Endothelial cell of umbilical vein (primary cell): ENCODE results near the gene TMEM135. TPM values are rescaled to one million over a fixed set of nuclear protein-coding genes. Genes with fewer than 3 reads are reported as not detected.

Experiments used
- BruUV-seq: library from RNA; stranded (reverse); fragments of 400-500 nt; replicated peaks from 2 replicates; lab custom pipeline; 2021; lab: Mats Ljungman, UMichigan
- CTCF ChIA-PET: fragments of 300-600, 350-600 bp; sonication (Branson Sonifier 250); formaldehyde crosslinking; loops from one replicate; lab custom pipeline; 2021; ENCODE audit warnings: antibody characterized with exemption, inconsistent platforms; lab: Charles Lee
- POLR2A ChIA-PET: fragments of 300-600, 350-600 bp; sonication (Branson Sonifier 250); formaldehyde crosslinking; loops from one replicate; lab custom pipeline; 2021; ENCODE audit warnings: antibody characterized with exemption, inconsistent platforms; lab: Charles Lee
- DNase-seq: peaks from one replicate; pipeline ENCODE4 v3.0.0-alpha.2; 2011; ENCODE audit warnings: low read depth, low spot score
- FAIRE-seq: peaks from 2 replicates; lab custom pipeline; 2011; peaks lifted over from hg19 to GRCh38; lab: Jason Lieb, UNC
- H2AFZ ChIP-seq: 2 replicates; pipeline ENCODE4 v1.6.0; 2012; ENCODE audit warnings: low read depth, low read length, control low read depth, inconsistent platforms
- H3K27ac ChIP-seq: 2 replicates; pipeline ENCODE4 v1.5.1; 2011; ENCODE audit warnings: low read depth, mild to moderate bottlenecking, control low read depth, low read length, moderate library complexity; ENCODE audit not compliant: insufficient read depth
- H3K27me3 ChIP-seq, 2 experiments: 2 replicates each; pipeline versions ENCODE4 v1.6.0 to v1.6.1; 2011; ENCODE audit warnings: low read length in 2 of 2, mixed read lengths in 1 of 2; ENCODE audit not compliant: control insufficient read depth in 2 of 2, insufficient read depth in 2 of 2
- H3K36me3 ChIP-seq, 2 experiments: 2 replicates in 1 of 2; 3 replicates in 1 of 2; pipeline ENCODE4 v1.5.1; 2011; ENCODE audit warnings: low read length in 2 of 2, mild to moderate bottlenecking in 1 of 2, moderate library complexity in 1 of 2; ENCODE audit not compliant: control insufficient read depth in 2 of 2, insufficient read depth in 2 of 2; ENCODE audit errors: extremely low read depth in 1 of 2
- H3K4me1 ChIP-seq: 3 replicates; pipeline ENCODE4 v1.5.1; 2011; ENCODE audit warnings: mild to moderate bottlenecking, low read length; ENCODE audit not compliant: control insufficient read depth, insufficient read depth; ENCODE audit errors: extremely low read depth
- H3K4me2 ChIP-seq: 2 replicates; pipeline ENCODE4 v1.6.1; 2011; ENCODE audit warnings: low read length, control low read depth, mixed read lengths; ENCODE audit not compliant: insufficient read depth
- H3K4me3 ChIP-seq, 3 experiments: fragments of 200-600 bp in 1 of 3; sonication (generic), shearing (Covaris generic) in 1 of 3; replicated peaks in 1 of 3; 2 replicates each; pipeline ENCODE4 v1.5.1; 2011 to 2016; ENCODE audit warnings: control low read depth in 3 of 3, low read length in 3 of 3, mild to moderate bottlenecking in 2 of 3, inconsistent platforms in 1 of 3, low read depth in 1 of 3, moderate library complexity in 1 of 3; ENCODE audit not compliant: insufficient read depth in 1 of 3
- H3K79me2 ChIP-seq: 2 replicates; pipeline ENCODE4 v1.6.0; 2012; ENCODE audit warnings: low read length, inconsistent platforms; ENCODE audit not compliant: control insufficient read depth, insufficient read depth
- H3K9ac ChIP-seq: replicated peaks from 2 replicates; pipeline ENCODE3; 2011; ENCODE audit warnings: low read length, control low read depth; ENCODE audit not compliant: insufficient read depth; ENCODE audit errors: extremely low read depth
- H3K9me1 ChIP-seq: replicated peaks from 3 replicates; pipeline ENCODE4 v1.6.0; 2011; ENCODE audit warnings: mild to moderate bottlenecking, low read length; ENCODE audit not compliant: control insufficient read depth, insufficient read depth; ENCODE audit errors: extremely low read depth
- H3K9me3 ChIP-seq: replicated peaks from 2 replicates; pipeline ENCODE4 v1.5.1; 2012; ENCODE audit warnings: low read length, inconsistent platforms; ENCODE audit not compliant: control insufficient read depth, insufficient read depth
- H4K20me1 ChIP-seq: replicated peaks from 2 replicates; pipeline ENCODE3; 2011; ENCODE audit warnings: mild to moderate bottlenecking, low read length; ENCODE audit not compliant: control insufficient read depth, insufficient read depth; ENCODE audit errors: extremely low read depth
- EZH2 ChIP-seq: IDR thresholded peaks from 2 replicates; pipeline ENCODE4 v1.6.1; 2012; ENCODE audit warnings: borderline replicate concordance, low read depth, mild to moderate bottlenecking, moderate library complexity, low read length, inconsistent platforms; ENCODE audit not compliant: severe bottlenecking
- FOS ChIP-seq: IDR thresholded peaks from 2 replicates; pipeline ENCODE4 v1.6.1; 2011; ENCODE audit warnings: mild to moderate bottlenecking, low read length, moderate library complexity, borderline replicate concordance; ENCODE audit not compliant: insufficient read depth
- GATA2 ChIP-seq: IDR thresholded peaks from 2 replicates; pipeline ENCODE4 v1.7.0; 2011; ENCODE audit warnings: low read depth, mild to moderate bottlenecking, moderate library complexity, mixed read lengths, low read length; ENCODE audit not compliant: insufficient read length, insufficient read depth
- JUN ChIP-seq: IDR thresholded peaks from 2 replicates; pipeline ENCODE4 v1.6.1; 2011; ENCODE audit warnings: borderline replicate concordance, low read depth; ENCODE audit not compliant: insufficient read length, insufficient read depth
- MAX ChIP-seq: IDR thresholded peaks from 2 replicates; pipeline ENCODE4 v1.6.1; 2011; ENCODE audit not compliant: insufficient read depth, insufficient read length
- MYC ChIP-seq: IDR thresholded peaks from one replicate; pipeline ENCODE4 v1.6.1; 2011; ENCODE audit warnings: mild to moderate bottlenecking, low read depth, low read length
- POLR2A ChIP-seq: IDR thresholded peaks from 2 replicates; pipeline ENCODE4 v1.6.1; 2012; ENCODE audit warnings: low read depth, mild to moderate bottlenecking, control low read depth, low read length
- POLR2AphosphoS5 ChIP-seq: IDR thresholded peaks from 2 replicates; pipeline ENCODE4 v1.6.1; 2012; ENCODE audit warnings: low read depth, mild to moderate bottlenecking, control low read depth, low read length, moderate library complexity; ENCODE audit not compliant: insufficient read depth
- dilution Hi-C: fragments of 300-500 bp; cut with MboI; formaldehyde crosslinking; loops from one replicate; pipeline ENCODE4 v1.15.0; 2019; ENCODE audit warnings: low sequenced_read_pairs; ENCODE audit not compliant: extremely low pct_ligation_motif_present
- intact Hi-C: fragments of 100-400 bp; cut with micrococcal nuclease; formaldehyde crosslinking; loops from one replicate; pipeline ENCODE4 v1.10.0; 2022
- polyA plus RNA-seq, 4 experiments: library from polyadenylated mRNA; depleted of rRNA in 3 of 4; stranded (reverse) in 3 of 4; unstranded in 1 of 4; fragments of >200 nt; gene quantifications; 2 replicates each; pipeline versions ENCODE4 v1.2.1 to v1.2.3, GENCODE V29; 2011 to 2012; ENCODE audit warnings: missing spikeins in 1 of 4
- total RNA-seq: library from RNA; stranded (reverse); gene quantifications from 2 replicates; pipeline ENCODE4 v1.2.3, GENCODE V29; 2021
- TF ChIP-seq, protein P1 (sequence below), 2 donors: IDR thresholded peaks; 1 replicate in 1 of 2; 2 replicates in 1 of 2; pipeline ENCODE4 v1.5.1; 2011; ENCODE audit warnings: low read length in 2 of 2, mild to moderate bottlenecking in 2 of 2, moderate library complexity in 2 of 2, control low read depth in 1 of 2, inconsistent platforms in 1 of 2, low read depth in 1 of 2; ENCODE audit not compliant: insufficient read depth in 1 of 2; ENCODE audit errors: extremely low read depth in 1 of 2

The TMEM135 gene
- total and polyA plus RNA-seq, 2 donors (not counting 3 experiments of a cell fraction or from before 2014, with no cell fraction given), result 12.3 to 33.2 TPM

GRCh38 chr11:87190071-87190470 lies 152.3 kb downstream of the TMEM135 start:
- Histone ChIP-seq H2AFZ (no peak overlapping the region), H3K4me1 (no peaks in the 10 kb centered on the region), H3K79me2 (no peaks in the 10 kb centered on the region), H3K9me1 (no peaks in the 10 kb centered on the region), H3K9me3 (no peaks in the 10 kb centered on the region), H3K4me3 (no peak overlapping the region), H3K36me3 (no peaks in the 10 kb centered on the region), H3K27ac (no peak overlapping the region), H3K9ac (no peak overlapping the region), H3K27me3 (no peaks in the 10 kb centered on the region), H4K20me1 (no peaks in the 10 kb centered on the region), H3K4me2 (no peak overlapping the region)
- ChIA-PET POLR2A (no interaction called here), CTCF (no interaction called here)
- dilution Hi-C loops (no loop called here), intact Hi-C loops (no loop called here)
- FAIRE-seq, result no peak
- TF ChIP-seq MAX (no peak), POLR2A (no peak), POLR2AphosphoS5 (no peak), JUN (no peak), EZH2 (no peak), MYC (no peak), FOS (no peak), GATA2 (no peak)
- TF ChIP-seq, protein P1, sequence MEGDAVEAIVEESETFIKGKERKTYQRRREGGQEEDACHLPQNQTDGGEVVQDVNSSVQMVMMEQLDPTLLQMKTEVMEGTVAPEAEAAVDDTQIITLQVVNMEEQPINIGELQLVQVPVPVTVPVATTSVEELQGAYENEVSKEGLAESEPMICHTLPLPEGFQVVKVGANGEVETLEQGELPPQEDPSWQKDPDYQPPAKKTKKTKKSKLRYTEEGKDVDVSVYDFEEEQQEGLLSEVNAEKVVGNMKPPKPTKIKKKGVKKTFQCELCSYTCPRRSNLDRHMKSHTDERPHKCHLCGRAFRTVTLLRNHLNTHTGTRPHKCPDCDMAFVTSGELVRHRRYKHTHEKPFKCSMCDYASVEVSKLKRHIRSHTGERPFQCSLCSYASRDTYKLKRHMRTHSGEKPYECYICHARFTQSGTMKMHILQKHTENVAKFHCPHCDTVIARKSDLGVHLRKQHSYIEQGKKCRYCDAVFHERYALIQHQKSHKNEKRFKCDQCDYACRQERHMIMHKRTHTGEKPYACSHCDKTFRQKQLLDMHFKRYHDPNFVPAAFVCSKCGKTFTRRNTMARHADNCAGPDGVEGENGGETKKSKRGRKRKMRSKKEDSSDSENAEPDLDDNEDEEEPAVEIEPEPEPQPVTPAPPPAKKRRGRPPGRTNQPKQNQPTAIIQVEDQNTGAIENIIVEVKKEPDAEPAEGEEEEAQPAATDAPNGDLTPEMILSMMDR (IDR thresholded peaks at IDR 0.05; ENCODE audit: extremely low read depth in 1 of 2, insufficient read depth in 1 of 2, low read depth in 1 of 2, low read length in 2 of 2), result no peak
- BruUV-seq, result no TSS peak
- DNase-seq, result no peak
